OCI-LY3 (cell line): ENCODE results near the gene MYO16.
A peak's percentile ranks its signal among the peaks of the same experiment; 100 is the strongest.

Experiments used
- H2AFZ ChIP-seq: fragments of 200-600, 300-600 bp; shearing (Covaris generic); 2 replicates; pipeline ENCODE4 v1.6.0; 2014; ENCODE audit warnings: antibody characterized with exemption, low read depth, low read length
- H3K27ac ChIP-seq: fragments of 200-600, 300-600 bp; sonication (generic); 2 replicates; pipeline ENCODE4 v1.5.1; 2014; ENCODE audit warnings: mild to moderate bottlenecking, low read length, moderate library complexity, mixed read lengths
- H3K27me3 ChIP-seq: fragments of 200-600, 300-600 bp; sonication (generic); 2 replicates; pipeline ENCODE4 v1.6.1; 2014; ENCODE audit warnings: low read depth, low read length, mixed read lengths
- H3K36me3 ChIP-seq: fragments of 200-600, 300-600 bp; sonication (generic); replicated peaks from 2 replicates; pipeline ENCODE3; 2014; ENCODE audit warnings: low read depth, low read length, mixed read lengths
- H3K4me1 ChIP-seq: fragments of 300-600, 200-600 bp; sonication (generic); 2 replicates; pipeline ENCODE4 v1.6.1; 2014; ENCODE audit warnings: low read length, mixed read lengths
- H3K4me2 ChIP-seq: fragments of 200-600, 300-600 bp; sonication (generic); 2 replicates; pipeline ENCODE4 v1.6.1; 2014; ENCODE audit warnings: low read length, mixed read lengths
- H3K4me3 ChIP-seq: fragments of 300-600, 200-600 bp; sonication (generic); 2 replicates; pipeline ENCODE4 v1.5.1; 2014; ENCODE audit warnings: antibody characterized with exemption, mild to moderate bottlenecking, low read length, moderate library complexity
- H3K79me2 ChIP-seq: fragments of 300-600, 200-600 bp; shearing (Covaris generic); 2 replicates; pipeline ENCODE4 v1.6.1; 2014; ENCODE audit warnings: mild to moderate bottlenecking, low read length, mixed read lengths
- H3K9ac ChIP-seq: fragments of 300-600, 200-600 bp; shearing (Covaris generic); 2 replicates; pipeline ENCODE4 v1.6.0; 2014; ENCODE audit warnings: mild to moderate bottlenecking, low read length, moderate library complexity
- H3K9me3 ChIP-seq: fragments of 200-600, 300-600 bp; shearing (Covaris generic); 2 replicates; pipeline ENCODE4 v1.6.1; 2014; ENCODE audit warnings: low read length, mixed read lengths; ENCODE audit not compliant: insufficient read depth
- H4K20me1 ChIP-seq: fragments of 200-600, 300-600 bp; sonication (generic); 2 replicates; pipeline ENCODE4 v1.6.1; 2016; ENCODE audit warnings: low read length, mixed read lengths; ENCODE audit not compliant: insufficient read depth
- EZH2phosphoT487 ChIP-seq: fragments of 200-600 bp; shearing (Covaris generic); IDR thresholded peaks from 2 replicates; pipeline ENCODE4 v1.6.1; 2018; ENCODE audit warnings: antibody characterized with exemption, mixed run types, low read depth
- TF ChIP-seq, protein P1 (sequence below): fragments of 200-600, 300-600 bp; sonication (generic); IDR thresholded peaks from 2 replicates; pipeline ENCODE4 v1.5.1; 2014; ENCODE audit warnings: antibody characterized with exemption, low read length, low read depth

The MYO16 gene

DNA sequence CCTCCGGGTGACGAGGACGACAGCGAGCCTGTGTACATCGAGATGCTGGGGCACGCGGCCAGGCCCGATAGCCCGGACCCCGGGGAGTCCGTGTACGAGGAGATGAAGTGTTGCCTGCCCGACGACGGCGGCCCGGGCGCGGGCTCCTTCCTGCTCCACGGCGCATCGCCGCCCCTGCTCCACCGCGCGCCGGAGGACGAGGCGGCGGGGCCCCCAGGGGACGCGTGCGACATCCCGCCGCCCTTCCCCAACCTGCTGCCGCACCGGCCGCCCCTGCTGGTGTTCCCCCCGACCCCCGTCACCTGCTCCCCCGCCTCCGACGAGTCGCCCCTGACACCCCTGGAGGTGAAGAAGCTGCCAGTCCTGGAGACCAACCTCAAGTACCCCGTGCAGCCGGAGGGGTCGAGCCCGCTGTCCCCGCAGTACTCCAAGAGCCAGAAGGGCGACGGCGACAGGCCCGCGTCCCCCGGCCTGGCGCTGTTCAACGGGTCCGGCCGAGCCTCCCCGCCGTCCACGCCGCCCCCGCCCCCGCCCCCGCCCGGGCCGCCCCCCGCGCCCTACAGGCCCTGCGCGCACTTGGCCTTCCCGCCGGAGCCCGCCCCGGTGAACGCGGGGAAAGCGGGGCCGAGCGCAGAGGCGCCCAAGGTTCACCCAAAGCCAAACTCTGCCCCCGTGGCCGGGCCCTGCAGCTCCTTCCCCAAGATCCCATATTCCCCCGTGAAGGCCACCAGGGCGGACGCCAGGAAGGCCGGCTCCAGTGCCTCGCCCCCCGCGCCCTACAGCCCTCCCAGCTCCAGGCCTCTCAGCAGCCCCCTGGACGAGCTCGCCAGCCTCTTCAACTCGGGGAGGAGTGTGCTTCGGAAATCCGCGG, 511.3 kb downstream of the MYO16 start:
- no peaks in the 10 kb centered on the region for H3K79me2 ChIP-seq
- no peak overlapping the region for H3K4me2 ChIP-seq
- H3K27ac ChIP-seq = no peak overlapping the region
- no peaks in the 10 kb centered on the region for H3K4me1 ChIP-seq
- H3K27me3 ChIP-seq = peaks cover 24% of the 10 kb centered on the region
- H4K20me1 ChIP-seq = no peaks in the 10 kb centered on the region
- H3K9me3 ChIP-seq = no peaks in the 10 kb centered on the region
- no peak for TF ChIP-seq EZH2phosphoT487
- TF ChIP-seq, protein P1, sequence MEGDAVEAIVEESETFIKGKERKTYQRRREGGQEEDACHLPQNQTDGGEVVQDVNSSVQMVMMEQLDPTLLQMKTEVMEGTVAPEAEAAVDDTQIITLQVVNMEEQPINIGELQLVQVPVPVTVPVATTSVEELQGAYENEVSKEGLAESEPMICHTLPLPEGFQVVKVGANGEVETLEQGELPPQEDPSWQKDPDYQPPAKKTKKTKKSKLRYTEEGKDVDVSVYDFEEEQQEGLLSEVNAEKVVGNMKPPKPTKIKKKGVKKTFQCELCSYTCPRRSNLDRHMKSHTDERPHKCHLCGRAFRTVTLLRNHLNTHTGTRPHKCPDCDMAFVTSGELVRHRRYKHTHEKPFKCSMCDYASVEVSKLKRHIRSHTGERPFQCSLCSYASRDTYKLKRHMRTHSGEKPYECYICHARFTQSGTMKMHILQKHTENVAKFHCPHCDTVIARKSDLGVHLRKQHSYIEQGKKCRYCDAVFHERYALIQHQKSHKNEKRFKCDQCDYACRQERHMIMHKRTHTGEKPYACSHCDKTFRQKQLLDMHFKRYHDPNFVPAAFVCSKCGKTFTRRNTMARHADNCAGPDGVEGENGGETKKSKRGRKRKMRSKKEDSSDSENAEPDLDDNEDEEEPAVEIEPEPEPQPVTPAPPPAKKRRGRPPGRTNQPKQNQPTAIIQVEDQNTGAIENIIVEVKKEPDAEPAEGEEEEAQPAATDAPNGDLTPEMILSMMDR = no peak
- no peak overlapping the region for H3K4me3 ChIP-seq
- H2AFZ ChIP-seq = no peak overlapping the region
- no peaks in the 10 kb centered on the region for H3K36me3 ChIP-seq
- H3K9ac ChIP-seq = no peak overlapping the region

- Histone ChIP-seq H3K36me3 (no peaks in the 10 kb centered on the region), H3K27ac (no peak overlapping the region), H3K79me2 (no peaks in the 10 kb centered on the region), H3K4me3 (no peak overlapping the region), H4K20me1 (no peaks in the 10 kb centered on the region), H3K4me1 (no peaks in the 10 kb centered on the region), H3K9ac (no peak overlapping the region), H3K9me3 (no peaks in the 10 kb centered on the region), H3K4me2 (no peak overlapping the region), H2AFZ (no peak overlapping the region), H3K27me3 (peaks cover 24% of the 10 kb centered on the region)
- no peak for TF ChIP-seq EZH2phosphoT487
- TF ChIP-seq, protein P1 = no peak
Measured at GRCh38 chr13:109141706-109142105, 512.3 kb downstream of the MYO16 start.

GRCh38 chr13:109144693-109145437, 515.5 kb downstream of the MYO16 start:
- H3K9me3 ChIP-seq = no peaks in the 10 kb centered on the region
- no peak overlapping the region for H3K9ac ChIP-seq
- no peak overlapping the region for H3K27ac ChIP-seq
- H3K4me1 ChIP-seq = peaks cover 9% of the 10 kb centered on the region
- H3K27me3 ChIP-seq = peaks cover 47% of the 10 kb centered on the region
- H2AFZ ChIP-seq = no peak overlapping the region
- no peaks in the 10 kb centered on the region for H3K79me2 ChIP-seq
- no peaks in the 10 kb centered on the region for H3K36me3 ChIP-seq
- H3K4me3 ChIP-seq = no peak overlapping the region
- no peak overlapping the region for H3K4me2 ChIP-seq
- H4K20me1 ChIP-seq = no peaks in the 10 kb centered on the region
- no peak for TF ChIP-seq EZH2phosphoT487
- TF ChIP-seq, protein P1 = no peak

- H3K27ac ChIP-seq = no peak overlapping the region
Measured at GRCh38 chr13:109145631-109146030, 516.2 kb downstream of the MYO16 start.

More at GRCh38 chr13:109145631-109146030, 516.2 kb downstream of the MYO16 start:
- TF ChIP-seq, protein P1 = peak; percentile 94
- TF ChIP-seq EZH2phosphoT487 = no peak
- H3K4me2 ChIP-seq = no peak overlapping the region
- peaks cover 9% of the 10 kb centered on the region for H3K4me1 ChIP-seq
- no peaks in the 10 kb centered on the region for H3K36me3 ChIP-seq
- H3K27me3 ChIP-seq = peaks cover 51% of the 10 kb centered on the region
- H3K4me3 ChIP-seq = no peak overlapping the region
- no peak overlapping the region for H3K9ac ChIP-seq
- H4K20me1 ChIP-seq = no peaks in the 10 kb centered on the region
- H2AFZ ChIP-seq = no peak overlapping the region
- H3K79me2 ChIP-seq = no peaks in the 10 kb centered on the region
- H3K9me3 ChIP-seq = no peaks in the 10 kb centered on the region
